Hepatic stellate cell (primary cell): Measurements from ENCODE around the gene NRP1.
"Not testable (repeated sequence)": the region's sequence is repeated elsewhere in the genome, so short reads cannot be mapped to it uniquely, and the experiment has no call there.

Experiments used
- DNase-seq: peaks from one replicate; pipeline ENCODE4 v3.0.0; 2011; ENCODE audit warnings: low spot score

Gene NRP1

DNA sequence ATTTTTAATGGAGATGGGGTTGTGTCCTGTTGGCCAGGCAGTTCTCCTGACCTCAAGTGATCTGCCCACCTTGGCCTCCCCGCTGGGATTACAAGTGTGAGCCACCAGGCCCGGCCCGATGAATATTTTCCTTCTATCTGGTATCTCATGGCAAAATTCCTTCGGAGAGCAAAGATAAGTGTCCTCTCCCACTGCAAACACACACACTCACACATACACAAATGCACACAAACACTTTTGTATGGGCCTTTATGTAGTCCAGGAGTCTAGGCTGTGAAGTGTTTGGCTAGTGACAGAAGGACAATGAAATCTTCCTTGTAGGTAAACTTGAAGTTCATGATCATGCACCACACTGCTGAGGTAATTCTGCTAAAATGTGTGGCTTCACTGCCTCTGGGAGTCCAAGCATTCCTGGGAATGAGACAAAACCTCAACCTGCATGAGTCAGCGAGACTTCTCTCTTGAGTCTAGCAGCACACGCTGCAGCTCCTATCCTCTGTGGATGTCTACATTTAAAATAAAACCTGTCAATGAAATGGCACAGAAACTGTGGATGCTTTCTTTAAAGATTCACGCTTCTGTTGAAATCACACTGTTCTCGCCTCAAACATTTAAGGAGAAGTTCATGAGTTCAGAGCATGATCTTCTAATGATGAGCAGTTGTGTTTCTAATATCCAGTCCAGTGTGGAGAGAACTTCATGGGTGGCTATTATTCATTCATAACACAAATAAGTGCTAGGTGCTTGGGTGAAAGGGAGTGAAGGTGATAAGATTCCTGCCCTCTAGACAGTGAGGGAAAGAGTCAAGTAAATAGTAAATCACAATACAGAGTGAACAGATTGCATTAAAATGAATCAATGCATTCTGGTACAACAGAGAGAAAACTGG lies 96.5 kb downstream of the NRP1 start:
- DNase-seq, result peak; percentile 75

GRCh38 chr10:33236916-33237315 lies 97.6 kb downstream of the NRP1 start:
- DNase-seq, result no peak

- DNase-seq, result no peak
Observed at GRCh38 chr10:33235951-33236350, 98.5 kb downstream of the NRP1 start.

- no peak for DNase-seq
Observed at GRCh38 chr10:33235251-33235884, 99.1 kb downstream of the NRP1 start.

GRCh38 chr10:33234831-33235237 lies 99.6 kb downstream of the NRP1 start:
- DNase-seq, result no peak

- DNase-seq, result no peak
Observed at GRCh38 chr10:33233635-33234034, 100.8 kb downstream of the NRP1 start.

DNA sequence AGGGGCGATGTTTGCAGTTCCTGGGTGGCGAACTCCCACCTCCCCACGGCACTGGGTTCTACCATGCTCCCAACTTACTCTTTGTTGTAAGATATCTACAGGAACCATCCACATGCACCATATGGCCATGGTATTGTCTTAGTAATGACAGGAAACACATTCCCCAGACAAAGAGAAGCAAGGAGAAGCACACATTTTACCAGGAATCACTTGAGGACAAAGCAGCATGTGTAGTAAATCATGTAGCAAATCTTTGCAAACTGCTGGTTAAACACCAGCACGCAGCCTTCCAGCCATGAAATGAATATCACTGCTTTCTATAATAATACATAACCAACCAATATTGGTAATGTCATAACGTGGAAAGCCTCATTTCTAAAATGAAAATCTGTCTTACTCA lies 101.2 kb downstream of the NRP1 start:
- DNase-seq, result no peak

GRCh38 chr10:33231621-33232350 lies 102.7 kb downstream of the NRP1 start:
- no peak for DNase-seq

DNA sequence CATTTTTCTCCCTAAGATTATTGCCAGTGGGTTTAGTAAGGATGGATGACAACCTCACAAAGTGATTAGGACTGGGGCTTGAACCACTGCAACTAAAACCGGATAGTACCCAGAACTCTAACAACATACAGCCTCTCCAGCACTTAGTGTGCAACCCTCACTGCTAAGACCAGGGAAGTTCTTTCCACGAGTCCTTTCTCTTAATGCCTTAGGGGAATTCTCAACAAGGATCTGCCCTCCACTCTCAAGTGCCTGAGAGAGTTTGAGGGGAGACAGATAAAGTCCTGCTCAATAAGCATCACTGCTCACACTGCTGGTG lies 104.6 kb downstream of the NRP1 start:
- DNase-seq, result no peak

- DNase-seq, result no peak
Observed at GRCh38 chr10:33229252-33229948, 105.1 kb downstream of the NRP1 start.

DNA sequence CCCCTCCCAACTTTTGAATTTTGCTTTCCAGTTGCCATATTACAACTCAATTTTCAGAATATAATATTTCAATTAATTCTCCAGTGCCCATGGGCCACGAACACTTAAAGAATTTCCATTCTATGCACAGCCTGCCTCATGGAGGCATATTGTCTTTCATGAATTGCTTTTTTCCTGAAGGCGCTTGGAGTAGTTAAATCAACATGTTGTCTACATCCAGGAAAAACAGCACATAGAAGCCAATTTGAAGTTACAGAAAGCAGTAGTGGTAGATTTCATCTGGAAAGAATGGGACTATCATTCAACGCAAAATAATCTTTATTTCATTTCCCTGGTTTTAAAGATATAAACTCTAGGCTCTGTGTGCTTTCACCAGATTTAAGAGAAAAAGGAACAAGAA lies 106.0 kb downstream of the NRP1 start:
- DNase-seq, result no peak

- DNase-seq, result no peak
Observed at GRCh38 chr10:33227489-33227888, 107.0 kb downstream of the NRP1 start.

DNA sequence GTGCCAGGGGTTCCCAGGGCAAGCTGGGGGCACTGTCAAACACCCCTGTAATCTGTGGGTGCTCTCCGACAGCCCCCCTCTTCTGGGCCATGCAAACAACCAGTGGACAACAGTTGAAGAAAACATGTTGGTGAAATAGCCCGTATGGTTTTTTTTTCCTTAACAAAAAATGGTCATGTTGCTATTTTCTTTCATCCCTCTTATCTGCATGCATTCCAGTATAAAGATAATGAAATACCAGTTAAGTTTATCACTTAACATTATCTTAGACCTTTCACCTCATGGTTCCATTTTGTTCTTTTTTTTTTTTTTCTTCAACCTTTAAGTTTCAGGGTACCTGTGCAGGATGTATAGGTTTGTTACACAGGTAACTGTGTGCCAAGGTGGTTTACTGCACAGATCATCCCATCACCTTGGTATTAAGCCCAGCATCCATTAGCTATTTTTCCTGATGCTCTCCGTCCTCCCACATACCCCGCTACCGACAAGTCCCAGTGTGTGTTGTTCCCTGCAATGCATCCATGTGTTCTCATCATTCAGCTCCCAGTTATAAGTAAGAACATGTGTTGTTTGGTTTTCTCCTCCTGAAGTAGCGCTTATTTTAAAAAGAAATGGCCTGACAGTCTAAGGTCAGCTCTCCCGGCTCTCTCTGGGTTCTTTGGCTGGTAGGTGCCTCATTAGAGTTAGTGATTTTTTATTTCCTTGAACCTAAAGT lies 110.1 kb downstream of the NRP1 start:
- no peak for DNase-seq

DNA sequence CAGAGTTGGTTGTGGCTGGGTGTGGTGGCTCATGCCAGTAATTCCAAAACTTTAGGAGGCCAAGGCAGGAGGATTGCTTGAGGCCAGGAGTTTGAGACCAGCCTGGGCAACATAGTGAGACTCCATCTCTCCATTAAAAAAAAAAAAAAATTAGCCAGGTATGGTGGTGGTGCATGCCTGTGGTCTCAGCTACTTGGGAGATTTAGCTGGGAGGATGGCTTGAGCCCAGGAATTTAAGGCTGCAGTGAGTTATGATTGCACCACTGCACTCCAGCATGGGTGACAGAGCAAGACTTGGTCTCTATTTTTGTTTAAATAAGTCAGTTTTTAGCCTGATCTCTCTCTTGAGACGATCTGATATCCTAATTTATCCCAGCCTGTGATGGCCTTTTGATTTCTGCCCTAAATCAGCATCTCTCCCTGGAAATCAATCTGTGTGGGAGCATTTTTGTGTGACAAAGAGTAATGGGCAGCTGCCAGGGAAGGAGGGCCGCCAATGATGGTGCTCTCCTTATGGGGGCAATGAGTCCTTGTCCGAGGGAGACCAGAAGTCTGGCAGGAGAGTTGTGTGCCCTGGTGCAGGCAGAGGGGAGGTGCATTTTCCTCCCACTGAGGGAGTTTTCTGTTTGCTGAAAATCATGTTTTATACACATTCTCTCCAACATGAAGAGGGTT lies 111.0 kb downstream of the NRP1 start:
- no peak for DNase-seq

DNA sequence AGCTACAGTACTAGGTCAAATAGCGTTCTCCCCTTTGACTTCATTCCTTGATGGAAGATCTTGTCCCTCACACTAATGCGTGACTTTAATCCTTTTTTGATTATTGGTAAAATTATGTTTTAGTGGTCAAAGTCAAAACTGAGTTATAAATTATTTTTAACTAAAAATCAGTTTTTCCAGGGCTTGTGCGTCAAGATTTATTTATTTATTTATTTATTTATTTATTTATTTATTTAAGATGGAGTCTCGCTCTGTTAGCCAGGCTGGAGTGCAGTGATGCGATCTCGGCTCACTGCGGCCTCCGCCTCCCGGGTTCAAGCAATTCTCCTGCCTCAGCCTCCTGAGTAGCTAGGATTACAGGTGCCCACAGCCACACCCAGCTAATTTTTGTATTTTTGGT lies 112.2 kb downstream of the NRP1 start:
- DNase-seq, result not testable (repeated sequence)

- no peak for DNase-seq
Observed at GRCh38 chr10:33217854-33218253, 116.6 kb downstream of the NRP1 start.

GRCh38 chr10:33216661-33217427 lies 117.6 kb downstream of the NRP1 start:
- no peak for DNase-seq

DNA sequence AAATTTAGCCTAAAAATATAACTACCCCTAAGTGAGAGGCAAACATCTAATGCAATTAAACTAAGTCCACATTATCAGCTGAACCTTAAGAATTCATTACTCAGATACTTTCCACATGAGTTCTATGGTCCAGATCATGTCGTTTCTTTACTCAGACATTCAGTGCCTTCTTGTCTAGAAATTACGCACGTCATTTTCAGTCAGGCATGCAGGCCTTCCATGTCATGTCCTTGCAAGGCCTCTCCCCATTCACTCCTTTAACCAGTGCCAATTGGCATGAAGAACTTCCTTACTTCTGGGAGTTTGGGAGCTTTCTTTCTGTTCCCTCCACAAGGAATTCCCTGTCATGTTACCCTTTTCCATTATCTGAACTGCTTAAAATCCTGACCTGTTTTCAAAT lies 118.8 kb downstream of the NRP1 start:
- DNase-seq, result no peak

DNA sequence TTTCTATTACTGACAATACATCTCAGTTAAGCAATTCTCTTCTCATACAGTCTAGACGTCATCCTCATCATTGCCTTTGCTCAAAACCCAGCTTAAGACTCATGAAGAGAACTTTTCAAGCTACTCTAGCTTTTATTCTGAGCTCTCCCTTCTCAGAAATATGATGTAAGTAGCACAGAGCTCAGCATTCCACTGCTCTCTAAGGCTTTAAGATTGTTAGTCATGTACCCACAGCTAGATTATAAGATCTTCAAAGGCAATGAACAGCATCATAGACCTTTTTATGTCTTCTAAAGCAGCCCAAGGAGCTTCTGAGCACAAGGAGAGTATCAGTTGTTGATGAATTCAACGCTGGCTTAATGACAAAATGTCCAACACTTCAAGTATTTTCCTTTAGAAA lies 119.3 kb downstream of the NRP1 start:
- DNase-seq, result no peak

DNA sequence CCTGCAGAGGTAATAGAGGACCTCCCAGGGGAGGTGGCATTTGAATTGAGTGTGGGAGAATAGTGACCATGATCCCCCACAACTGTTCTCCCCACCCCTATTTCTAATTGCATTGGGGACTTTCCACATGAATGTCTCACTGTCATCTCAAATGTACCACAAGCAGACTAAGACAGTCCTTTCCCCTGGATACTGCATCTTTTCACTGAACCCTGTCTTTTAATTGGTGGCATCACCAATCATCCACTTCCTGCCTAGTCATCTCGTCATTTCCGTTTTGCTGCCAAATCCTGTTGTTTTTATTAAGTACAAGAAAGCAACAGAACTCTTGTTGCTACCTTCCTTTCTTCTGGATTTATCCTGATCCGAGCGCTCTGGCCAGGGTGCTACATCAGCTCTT lies 120.3 kb downstream of the NRP1 start:
- DNase-seq, result no peak
